ENCODE results near the gene SCTR.

DNA sequence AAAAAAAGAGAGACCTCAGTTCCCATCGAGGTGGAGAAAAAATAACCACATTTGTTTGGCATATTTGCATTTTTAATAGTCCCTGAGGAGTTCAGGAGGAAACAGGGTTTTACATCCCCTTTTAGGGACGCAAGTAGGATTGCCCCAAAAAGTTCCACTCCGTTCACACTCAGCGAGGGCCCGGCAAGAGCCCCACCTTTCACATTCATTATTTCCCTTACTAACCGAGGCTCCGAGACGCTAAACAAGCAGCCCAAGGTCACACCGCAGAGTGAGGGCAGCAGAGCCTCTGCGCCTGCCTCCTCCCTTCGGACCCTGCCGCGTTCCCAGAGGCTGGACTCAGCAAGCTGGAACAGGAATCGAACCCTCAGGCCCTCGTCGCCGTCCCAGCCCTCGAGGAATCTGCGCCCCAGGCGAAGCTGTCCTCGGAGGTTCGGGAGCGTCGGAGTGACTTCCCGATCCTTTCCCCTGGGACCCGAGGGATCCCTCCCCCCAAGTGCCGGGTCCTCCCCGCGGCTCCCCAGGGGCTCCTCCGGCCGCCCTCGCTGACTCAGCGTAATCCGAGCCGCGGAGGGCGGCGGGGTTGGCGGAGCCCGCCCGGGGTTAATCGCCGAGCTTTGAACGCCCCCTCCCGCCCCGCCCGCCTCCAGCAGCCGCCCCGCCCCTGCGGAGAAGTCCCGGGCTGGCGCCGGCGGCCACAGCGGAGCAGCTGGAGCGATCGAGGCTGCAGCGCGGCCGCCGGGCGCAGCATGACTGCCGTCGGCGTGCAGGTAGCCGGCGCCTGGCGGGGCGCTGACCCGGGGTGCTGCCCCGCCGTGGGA, 92.9 kb downstream of the SCTR start, which contains the start of gene TMEM37:
- TF ChIP-seq, protein P1, sequence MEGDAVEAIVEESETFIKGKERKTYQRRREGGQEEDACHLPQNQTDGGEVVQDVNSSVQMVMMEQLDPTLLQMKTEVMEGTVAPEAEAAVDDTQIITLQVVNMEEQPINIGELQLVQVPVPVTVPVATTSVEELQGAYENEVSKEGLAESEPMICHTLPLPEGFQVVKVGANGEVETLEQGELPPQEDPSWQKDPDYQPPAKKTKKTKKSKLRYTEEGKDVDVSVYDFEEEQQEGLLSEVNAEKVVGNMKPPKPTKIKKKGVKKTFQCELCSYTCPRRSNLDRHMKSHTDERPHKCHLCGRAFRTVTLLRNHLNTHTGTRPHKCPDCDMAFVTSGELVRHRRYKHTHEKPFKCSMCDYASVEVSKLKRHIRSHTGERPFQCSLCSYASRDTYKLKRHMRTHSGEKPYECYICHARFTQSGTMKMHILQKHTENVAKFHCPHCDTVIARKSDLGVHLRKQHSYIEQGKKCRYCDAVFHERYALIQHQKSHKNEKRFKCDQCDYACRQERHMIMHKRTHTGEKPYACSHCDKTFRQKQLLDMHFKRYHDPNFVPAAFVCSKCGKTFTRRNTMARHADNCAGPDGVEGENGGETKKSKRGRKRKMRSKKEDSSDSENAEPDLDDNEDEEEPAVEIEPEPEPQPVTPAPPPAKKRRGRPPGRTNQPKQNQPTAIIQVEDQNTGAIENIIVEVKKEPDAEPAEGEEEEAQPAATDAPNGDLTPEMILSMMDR (IDR thresholded peaks at IDR 0.05; ENCODE audit: insufficient read depth, low read length), result no peak
- TF ChIP-seq POLR2AphosphoS5 (IDR thresholded peaks at IDR 0.05; ENCODE audit: low read depth) (no peak), GABPA (IDR thresholded peaks at IDR 0.05; ENCODE audit: low read depth) (no peak), SPI1 (IDR thresholded peaks at IDR 0.05; ENCODE audit: borderline replicate concordance, low read depth) (no peak)
- TF ChIP-seq, protein P2, sequence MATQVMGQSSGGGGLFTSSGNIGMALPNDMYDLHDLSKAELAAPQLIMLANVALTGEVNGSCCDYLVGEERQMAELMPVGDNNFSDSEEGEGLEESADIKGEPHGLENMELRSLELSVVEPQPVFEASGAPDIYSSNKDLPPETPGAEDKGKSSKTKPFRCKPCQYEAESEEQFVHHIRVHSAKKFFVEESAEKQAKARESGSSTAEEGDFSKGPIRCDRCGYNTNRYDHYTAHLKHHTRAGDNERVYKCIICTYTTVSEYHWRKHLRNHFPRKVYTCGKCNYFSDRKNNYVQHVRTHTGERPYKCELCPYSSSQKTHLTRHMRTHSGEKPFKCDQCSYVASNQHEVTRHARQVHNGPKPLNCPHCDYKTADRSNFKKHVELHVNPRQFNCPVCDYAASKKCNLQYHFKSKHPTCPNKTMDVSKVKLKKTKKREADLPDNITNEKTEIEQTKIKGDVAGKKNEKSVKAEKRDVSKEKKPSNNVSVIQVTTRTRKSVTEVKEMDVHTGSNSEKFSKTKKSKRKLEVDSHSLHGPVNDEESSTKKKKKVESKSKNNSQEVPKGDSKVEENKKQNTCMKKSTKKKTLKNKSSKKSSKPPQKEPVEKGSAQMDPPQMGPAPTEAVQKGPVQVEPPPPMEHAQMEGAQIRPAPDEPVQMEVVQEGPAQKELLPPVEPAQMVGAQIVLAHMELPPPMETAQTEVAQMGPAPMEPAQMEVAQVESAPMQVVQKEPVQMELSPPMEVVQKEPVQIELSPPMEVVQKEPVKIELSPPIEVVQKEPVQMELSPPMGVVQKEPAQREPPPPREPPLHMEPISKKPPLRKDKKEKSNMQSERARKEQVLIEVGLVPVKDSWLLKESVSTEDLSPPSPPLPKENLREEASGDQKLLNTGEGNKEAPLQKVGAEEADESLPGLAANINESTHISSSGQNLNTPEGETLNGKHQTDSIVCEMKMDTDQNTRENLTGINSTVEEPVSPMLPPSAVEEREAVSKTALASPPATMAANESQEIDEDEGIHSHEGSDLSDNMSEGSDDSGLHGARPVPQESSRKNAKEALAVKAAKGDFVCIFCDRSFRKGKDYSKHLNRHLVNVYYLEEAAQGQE (IDR thresholded peaks at IDR 0.05; ENCODE audit: insufficient replicate concordance, low read depth), result no peak
